Fibroblast of skin of right biceps (primary cell): ENCODE data around the gene KCNB1.

Experiments
- DNase-seq: peaks from one replicate; pipeline ENCODE4 v3.0.0-alpha.2; 2013

Gene KCNB1

GRCh38 chr20:49466114-49466912 lies 16.2 kb downstream of the KCNB1 start:
- DNase-seq = no peak

GRCh38 chr20:49464556-49464955 lies 17.9 kb downstream of the KCNB1 start:
- DNase-seq = no peak

DNA sequence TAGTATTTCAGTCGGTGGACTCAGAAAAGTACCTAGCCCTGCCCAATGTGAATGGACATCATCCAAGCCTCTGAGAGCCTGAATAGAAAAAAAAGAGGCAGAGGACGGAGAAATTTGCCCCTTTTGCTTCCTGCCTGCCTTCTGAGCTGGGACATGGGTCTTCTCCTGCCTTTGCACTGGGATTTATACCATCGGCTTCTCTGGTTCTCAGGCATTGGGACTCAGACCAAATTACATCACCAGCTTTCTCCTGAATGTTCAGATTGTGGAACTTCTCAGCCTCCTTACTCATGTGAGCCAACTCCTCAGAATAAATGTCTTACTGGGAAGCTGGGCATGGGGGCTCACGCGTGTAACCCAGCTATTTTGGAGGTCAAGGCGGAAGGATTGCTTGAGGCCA lies 19.8 kb downstream of the KCNB1 start:
- no peak for DNase-seq

- no peak for DNase-seq
These were observed 20.4 kb downstream of the KCNB1 start for GRCh38 chr20:49461894-49462620.

DNA sequence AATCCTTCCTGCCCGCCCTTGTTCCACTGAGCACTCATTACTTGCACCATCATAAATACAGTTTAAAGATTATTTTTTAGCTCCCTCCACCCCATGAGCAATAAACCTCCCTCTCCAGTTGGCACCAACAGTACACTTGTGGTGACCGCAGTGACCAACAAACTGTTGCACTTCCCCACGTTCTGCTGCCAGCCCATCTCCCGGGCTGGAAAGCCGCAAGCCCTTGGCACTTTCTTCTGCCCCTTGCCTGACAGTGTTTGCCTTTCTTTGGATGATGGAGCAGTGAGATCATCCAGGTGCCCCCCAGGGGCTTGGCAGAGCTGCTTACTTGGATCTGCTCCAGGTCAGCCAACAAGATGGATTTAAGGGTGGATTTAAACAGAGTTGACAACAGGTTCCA lies 21.6 kb downstream of the KCNB1 start:
- no peak for DNase-seq

DNA sequence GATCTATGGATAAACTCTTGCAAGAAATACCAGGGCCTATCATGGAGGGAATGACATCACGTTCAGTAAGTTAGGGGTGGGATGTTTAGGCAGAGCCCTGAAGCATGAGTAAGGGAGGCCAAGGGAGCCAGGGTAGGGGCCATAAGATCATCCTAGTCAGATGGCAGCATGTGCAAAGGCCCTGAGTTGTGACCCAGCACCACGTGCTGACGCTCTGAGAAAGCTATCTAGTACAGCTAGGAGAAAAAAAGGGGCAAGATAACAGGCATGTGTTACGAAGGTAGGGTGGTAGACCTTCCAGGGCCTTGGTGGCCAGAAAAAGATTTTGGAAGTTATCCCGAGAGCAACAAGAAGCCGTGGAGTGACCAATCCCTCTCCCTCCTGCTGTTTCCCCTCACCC lies 22.3 kb downstream of the KCNB1 start:
- no peak for DNase-seq

DNA sequence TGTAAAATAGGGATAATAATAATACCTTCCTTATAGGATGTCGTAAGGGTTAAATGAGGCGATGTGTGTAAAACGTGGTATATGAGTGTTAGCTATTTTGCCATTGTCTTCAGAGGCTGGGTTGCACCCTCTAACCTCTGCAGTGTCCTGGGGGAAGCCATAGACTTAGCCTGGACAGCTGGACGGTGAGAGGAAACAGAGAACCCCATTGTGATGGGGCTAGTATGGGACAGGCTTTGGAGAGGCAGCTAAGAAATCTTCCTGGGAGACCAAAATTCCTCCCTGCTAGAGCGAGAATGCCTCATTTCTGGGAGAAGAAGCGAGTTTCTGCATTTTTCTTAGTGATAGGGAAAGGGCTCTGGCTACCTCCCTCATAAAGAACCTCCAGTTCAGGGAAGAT lies 22.8 kb downstream of the KCNB1 start:
- DNase-seq = no peak

DNA sequence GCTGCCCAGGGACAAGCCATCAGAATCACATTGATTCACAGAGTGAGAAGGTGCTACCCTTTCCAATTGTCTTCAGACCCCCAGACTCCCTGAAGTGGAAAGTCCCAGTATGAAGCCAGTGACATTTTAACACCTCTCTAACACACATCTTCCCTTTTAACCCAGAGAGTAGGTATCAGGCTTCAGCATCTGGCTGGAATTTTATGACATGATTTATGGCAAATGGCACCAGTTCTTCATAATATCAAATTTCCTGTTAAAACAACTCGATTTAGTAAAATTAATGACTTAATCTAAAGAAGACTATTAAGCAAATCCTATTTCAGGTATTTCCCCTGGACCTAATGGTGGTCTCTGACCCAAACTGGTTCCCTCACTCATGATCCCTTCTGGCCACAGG lies 25.0 kb downstream of the KCNB1 start:
- no peak for DNase-seq

DNA sequence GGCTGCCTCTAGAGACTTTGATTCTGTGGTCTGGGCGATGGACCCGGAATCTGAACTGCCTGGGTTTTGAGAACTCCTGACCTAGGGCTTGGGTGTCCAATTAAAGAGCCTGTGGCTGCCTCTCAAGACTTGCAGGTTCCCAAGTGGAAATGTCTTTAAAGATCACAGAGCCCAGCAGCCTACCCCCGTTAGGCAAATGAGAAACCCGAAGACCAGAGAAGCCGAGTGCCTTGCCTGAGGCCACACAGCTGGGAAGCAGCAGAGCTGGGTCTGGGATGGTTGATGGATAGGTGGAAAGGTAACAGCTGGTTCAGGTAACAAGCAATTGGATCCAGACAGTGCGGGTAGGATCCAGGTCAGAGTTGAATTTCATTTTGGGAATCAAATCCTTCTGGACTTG lies 25.8 kb downstream of the KCNB1 start:
- no peak for DNase-seq

DNA sequence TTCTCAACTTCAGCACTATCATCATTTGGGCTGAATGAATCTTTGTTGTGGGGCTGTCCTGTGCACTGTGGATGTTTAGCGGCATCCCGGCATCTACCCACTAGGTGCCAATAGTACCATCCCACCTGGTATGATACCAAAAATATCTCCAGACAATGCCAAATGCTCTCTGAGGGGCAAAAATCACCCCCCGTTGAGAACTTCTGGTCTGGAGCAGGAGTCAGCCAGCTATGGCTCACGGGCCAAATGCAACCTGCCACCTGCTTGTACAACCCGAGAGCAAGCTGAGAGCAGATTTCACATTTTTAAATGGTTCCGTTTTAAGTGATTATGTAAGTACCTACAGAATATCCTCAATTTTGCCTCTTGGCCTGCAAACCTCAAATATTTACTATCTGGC lies 26.8 kb downstream of the KCNB1 start:
- DNase-seq = no peak

- no peak for DNase-seq
These were observed 30.4 kb downstream of the KCNB1 start for GRCh38 chr20:49452011-49452482.

DNA sequence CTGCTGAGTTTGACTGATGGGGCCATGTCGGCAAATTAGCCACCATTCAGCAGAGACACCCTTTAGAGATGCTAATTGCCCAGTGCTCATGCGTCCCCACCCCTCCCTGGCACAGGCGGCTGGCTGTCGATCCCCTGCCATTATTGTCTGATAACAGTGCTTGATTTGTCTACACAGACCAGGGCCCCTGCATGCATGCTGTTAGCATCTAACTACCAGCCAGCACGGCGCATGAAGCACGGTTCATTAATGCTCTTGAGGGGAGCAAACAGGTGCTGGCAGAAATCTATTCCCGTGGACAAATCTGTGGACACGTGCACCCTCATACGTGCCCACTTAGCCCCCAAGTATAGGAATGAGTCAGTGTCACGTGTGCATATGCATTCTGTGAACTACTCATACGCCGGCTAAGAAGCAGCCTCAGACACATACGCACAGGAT lies 32.2 kb downstream of the KCNB1 start:
- no peak for DNase-seq

GRCh38 chr20:49448917-49449316 lies 33.6 kb downstream of the KCNB1 start:
- DNase-seq = no peak

DNA sequence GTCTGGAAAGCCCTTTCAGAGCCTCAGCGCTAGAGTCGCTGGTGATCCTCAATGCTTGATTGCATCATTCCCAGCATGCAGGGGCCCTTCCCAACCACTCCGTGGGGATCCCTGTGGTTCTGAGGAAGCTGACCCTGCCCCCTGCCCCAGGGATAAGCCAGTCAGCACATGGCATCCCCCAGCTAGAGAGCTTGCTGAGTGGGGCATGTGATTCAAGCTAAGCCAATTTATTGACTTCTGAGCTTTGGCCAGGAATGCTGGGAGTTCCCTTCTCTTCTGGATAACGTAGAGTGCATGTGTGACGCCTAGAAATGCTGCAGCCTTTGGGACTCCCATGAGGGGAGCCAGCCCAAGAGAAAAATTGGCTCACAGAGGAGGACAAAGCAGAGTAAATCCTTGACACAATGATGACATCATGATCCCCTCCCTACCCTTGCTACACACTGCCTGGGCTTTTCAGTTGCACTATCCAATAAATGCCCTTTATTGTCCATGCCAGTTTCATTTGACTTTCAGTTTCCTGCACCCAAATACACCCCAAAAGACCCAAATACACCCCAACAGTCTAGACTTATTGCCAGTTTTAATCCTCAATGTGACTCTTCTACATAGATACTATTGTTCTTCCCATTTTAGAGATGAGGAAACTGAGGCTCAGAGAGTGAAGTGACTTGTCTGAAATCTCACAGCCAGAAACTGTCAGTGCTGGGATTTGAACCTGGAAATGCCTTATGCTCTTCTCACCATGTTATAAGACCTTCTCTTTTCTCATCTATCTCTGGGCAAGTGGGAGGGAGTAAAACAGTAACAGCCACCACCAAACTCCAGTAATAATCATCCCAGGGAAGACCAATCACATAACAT lies 34.3 kb downstream of the KCNB1 start:
- DNase-seq = peak; percentile 23

GRCh38 chr20:49447364-49447763 lies 35.1 kb downstream of the KCNB1 start:
- no peak for DNase-seq

DNA sequence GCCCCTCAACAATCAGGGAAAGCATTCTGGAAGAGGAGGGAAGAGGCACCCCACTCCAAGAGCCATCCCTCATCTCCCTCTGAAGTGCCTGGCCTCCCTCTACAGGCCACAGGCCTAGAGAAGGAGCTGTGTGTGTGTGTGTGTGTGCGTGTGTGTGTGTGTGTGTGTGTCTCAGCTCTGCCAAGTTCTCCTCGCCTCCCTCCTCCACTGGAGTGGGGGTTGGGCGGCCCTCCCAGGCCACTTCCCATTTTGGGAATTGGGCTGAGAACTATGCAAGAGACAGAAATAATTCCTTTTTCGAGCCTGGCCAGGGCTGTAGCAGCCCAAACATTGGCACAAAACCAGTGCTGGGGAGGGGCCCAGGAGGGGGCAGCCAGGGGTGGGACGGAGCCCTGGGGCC lies 35.7 kb downstream of the KCNB1 start:
- peak; percentile 56 for DNase-seq

- DNase-seq = no peak
These were observed 36.4 kb downstream of the KCNB1 start for GRCh38 chr20:49446080-49446479.

DNA sequence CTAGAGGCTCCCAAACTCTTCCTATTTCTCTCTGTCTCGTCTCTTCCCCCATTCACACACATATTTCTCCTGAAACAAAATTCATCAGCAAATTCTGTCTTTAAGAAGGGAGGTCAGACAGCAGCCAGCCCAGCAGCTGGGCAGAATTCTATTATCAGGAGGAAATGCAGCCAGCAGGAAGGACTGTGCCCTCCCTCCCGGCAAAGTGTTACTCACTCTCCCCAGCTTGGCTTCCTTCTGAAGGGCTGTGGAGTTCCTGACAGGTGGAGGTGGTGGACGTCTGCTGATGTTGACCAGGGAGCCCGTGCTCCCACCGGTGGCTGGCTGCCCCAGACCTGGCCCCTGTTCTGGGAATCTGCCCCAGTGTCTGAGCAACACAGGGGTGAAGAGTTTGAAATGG lies 37.3 kb downstream of the KCNB1 start:
- DNase-seq = no peak

DNA sequence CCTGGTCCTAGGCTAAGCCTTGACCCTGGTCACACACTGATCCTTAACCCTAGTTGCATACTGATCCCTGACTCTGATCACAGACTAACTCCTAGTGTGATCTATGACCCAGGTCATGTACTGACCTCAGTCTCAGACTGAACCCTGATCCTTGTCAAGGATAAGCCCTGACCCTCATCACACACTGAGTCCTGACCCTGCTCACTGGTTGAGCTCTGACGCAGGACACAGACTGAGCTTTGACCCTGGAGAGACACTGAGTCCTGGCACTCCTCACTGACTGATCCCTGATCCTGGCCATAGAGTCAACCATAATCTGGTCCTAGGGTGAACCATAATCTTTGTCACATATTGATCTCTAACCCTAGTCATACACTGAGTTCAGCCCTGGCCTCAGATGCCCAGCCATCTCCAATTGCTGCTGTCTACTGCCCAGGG lies 37.9 kb downstream of the KCNB1 start:
- DNase-seq = no peak

GRCh38 chr20:49437057-49437456 lies 45.4 kb downstream of the KCNB1 start:
- no peak for DNase-seq

- DNase-seq = no peak
These were observed 46.8 kb downstream of the KCNB1 start for GRCh38 chr20:49435639-49436038.

GRCh38 chr20:49433333-49433732 lies 49.1 kb downstream of the KCNB1 start:
- DNase-seq = no peak

GRCh38 chr20:49432550-49432949 lies 49.9 kb downstream of the KCNB1 start:
- no peak for DNase-seq
